NCI-H69 (cell line): Measurements from ENCODE around the gene RPH3AL.
"Not testable (repeated sequence)": the region's sequence is repeated elsewhere in the genome, so short reads cannot be mapped to it uniquely, and the experiment has no call there.

Source experiments
- DNase-seq: peaks from one replicate; lab custom pipeline; 2025; lab: John Stamatoyannopoulos, UW

The RPH3AL gene

DNA sequence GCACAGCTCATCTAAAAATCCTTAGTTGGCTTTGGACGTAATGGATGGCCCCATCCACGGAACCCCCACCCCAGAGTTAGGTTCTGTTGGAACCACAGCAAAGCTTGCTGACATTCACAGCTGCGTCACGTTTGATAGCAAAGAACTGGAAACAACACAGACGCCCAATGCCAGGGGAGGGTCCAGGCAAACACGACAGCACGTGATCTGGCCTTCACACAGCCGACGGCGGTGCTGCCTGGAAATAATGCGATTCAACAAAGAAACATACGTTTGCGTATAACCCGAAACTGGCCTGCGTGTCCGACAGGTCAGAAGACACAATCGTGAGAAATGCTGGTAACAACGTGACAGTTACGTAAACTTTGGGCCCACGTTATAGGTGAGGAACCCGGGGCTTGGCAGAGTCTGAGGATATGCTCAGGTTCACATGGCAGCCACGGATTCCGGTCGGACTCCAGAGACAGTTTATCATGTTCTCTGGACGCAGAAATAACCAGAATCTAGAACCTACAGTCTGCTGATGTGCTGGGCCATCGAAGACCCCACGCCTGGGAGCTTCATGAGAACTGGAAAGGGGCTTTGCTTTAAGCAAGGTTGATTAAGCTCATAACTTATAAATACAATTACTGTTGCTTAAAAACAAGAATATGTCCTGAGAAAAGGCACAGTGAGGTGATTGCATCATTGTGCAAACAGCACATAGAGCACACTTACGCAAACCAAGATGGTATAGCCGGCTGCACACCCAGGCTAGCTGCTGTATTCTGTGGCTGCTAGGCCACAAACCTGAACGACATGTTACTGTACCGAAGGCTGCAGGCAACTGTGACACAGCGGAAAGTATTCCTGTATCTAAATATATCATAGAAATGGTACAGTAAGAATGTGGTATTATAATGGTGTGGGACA is 70.4 kb downstream of the RPH3AL start:
- no peak for DNase-seq

DNA sequence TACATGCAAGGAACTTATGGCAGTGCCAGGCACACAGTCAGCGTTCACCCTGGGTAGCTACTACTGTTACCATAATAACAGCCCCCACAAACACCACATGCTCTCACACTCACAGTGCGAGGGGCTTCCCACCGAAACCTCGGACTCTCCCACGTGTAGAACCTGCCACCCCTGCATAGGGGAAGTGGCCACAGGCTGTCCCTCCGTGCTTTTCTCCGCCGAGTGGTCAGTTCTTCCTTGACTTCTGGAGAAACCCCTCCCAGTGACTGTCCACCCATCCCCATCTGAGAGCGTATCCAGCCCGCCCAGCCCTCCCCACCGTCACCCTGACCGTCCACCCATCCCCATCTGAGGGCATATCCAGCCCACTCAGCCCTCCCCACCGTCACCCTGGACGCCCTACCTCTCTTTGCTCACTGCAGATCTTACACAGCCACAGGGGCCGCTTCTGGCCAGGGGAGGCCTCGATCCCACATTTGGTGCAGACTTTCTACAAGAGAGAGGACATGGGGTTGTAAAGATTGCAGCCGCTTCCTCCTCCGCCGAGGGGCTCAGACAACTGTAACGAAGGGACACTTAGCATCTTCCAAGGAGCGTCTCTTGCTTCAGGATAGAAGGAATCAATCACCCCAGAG is 71.1 kb downstream of the RPH3AL start:
- no peak for DNase-seq

DNA sequence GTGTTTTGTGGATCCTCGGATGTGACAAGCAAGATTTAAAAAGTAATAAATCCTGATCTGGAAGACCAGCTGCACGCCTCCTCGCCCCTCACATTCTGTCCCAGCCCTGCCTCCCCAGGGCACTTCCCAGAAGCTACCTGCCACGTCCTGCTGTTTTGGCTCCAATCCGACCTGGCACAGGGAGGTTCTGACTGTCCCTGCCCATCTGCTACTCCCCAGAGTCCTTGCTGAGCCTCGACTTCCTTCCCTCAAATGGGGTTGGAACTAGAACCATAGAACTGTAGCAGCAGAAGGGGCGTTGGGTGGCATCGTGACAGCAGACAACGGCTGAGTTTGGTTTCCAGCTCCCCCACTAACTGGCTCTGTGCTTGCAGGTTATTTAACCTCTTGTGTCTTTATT is 71.7 kb downstream of the RPH3AL start:
- no peak for DNase-seq

DNA sequence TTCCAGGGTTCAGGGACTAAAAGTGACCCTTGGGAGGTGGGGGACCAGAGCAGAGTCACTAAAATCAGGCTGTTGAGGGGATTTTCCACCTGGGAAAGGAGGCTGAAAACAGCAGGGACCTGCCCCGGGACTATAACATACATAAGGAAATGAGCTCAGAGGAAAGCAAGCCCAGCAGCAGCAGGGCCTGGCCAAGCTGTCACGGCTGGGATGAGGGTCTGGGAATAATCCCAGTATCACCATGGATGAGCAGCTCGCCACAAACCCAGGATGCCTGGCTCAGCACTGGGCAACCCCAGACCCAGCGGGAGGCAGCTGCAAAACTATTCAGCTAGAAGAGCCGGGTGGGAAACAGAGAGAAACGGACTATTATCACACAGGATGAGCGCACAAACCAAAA is 72.4 kb downstream of the RPH3AL start:
- no peak for DNase-seq

DNA sequence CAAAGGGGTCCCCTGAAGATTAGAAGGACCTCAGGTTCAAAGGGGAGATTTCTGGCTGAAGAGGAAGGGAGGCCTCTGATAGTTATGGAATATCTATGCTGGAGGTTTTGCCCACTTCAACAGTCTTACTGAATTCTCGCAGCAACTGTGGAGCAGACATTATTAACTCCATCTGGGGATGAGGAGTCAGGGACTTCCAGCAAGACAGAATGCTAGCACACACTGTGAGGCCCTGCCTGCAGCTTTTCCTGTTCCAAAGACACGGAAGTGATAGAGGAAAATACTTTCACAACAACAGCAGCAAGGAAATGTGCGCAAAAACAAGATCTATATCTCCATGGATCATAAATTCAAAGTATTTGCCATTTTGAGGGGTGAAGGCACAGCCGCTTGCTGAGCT is 72.8 kb downstream of the RPH3AL start:
- no peak for DNase-seq

DNA sequence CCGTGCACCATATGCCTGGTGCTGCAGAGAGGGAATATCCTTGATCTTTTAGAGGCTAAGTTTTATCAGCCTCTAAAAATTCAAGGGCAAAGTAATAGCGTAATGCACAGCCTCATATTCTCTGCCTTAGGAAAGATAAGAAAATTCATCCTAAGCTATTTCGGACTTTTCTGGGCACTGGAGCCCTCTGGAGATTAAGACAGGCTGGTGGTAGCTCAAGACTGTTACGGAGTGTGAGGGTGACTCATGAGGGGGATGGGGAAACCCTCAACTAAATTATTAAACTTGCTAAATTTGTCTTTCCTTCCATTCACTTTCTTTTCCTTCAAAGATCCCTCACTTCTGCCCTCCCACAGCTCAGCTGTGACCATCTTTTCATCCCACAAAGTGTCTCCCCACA is 73.3 kb downstream of the RPH3AL start:
- no peak for DNase-seq

DNA sequence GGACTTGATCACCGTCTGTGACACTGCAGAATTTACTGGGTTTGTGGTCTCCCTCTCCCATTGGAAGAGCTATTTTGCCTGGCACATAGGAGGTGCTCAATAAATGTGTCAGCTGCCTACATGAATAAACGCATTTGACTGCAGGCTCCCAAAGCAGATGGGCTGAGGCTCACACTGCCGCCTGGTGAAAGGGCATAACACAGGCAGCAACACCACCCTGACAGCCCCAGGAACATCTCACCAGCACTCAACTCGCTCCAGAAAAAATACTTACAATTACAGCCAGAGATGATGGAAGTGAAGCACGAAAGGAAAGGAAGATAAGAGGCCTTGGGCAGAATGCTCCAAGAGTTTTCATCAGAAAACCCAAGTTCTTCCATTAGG is 73.9 kb downstream of the RPH3AL start:
- no peak for DNase-seq

DNA sequence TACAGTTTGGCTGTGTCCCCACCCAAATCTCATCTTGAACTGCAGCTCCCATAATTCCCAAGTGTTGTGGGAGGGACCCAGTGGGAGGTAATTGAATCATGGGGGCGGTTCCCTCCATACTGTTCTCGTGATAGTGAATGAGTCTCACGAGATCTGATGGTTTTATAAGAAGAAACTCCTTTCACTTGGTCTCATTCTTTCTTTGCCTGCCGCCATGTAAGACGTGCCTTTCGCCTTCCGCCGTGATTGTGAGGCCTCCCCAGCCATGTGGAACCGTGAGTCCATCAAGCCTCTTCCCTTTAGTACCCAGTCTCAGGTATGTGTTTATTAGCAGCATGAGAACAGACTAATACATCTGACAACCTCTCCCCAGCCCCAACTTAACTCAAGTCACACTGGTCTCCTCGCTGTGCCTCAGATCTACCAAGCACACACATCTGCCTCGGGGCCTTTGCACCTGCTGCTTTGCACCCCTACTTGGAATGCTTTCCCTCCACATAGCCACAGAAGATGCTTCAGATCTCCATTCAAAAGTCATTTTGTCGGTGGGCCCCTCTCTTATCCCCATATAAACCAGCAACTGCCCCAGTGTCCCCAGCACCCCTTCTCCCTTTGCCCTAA is 74.4 kb downstream of the RPH3AL start:
- DNase-seq = no peak

DNA sequence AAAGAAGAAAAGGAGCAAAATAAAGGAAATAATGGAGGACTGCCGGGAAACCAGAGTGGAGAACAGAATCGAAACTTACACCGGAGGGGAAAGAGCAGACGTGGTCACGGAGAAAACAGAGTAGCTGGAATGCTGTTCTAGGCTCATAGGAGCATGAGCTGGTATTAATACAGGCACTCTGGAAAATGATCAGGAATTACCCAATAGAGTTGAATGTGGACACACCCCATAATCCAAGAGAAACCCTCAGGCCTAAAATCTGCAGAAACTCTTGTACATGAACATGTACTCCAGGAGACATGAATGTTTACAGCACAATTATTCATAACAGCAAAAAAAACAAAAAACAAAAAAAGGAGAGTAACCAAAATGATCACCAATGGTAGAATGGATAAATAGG is 77.7 kb downstream of the RPH3AL start:
- no peak for DNase-seq

DNA sequence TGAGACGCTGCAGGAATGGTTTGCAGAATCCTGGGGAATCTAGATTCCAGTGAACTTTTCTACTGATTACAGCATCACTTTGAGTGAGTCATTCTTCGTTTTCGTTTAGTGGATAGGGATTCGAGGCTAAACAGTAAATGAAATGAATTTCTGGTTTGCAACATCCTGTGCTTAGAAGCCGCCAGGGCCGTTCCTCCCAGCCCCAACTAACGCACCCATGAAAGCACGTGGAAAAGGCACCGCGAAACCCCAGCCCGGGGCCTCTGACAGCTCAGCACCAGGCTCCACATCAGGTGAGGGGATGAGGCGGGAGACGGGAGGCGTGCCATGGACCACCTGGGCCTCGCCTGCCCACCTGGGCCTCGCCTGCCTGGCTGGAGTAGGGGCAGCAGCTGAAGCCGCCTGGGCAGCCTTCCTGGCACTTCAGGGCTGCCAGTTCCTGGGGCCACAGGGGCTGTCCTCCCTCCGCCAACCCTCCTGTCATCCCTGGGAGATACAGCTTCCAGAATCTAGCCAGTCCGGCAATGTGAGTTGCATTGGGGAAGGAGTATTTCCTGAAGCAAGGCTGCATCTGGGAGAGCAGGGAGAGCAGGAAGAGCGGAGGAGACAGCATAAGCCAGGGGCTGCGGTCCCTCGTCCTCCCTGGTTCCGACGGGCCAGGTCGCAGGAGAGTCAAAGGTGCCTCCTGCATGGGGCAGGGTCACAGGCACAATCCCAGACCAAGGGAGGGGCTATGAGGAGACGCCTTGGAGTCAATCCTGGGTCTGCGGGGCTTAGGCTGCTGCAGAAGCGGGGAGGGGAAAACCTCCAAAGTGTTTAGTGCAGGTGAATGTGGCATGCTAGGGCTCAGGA is 78.4 kb downstream of the RPH3AL start:
- no peak for DNase-seq

DNA sequence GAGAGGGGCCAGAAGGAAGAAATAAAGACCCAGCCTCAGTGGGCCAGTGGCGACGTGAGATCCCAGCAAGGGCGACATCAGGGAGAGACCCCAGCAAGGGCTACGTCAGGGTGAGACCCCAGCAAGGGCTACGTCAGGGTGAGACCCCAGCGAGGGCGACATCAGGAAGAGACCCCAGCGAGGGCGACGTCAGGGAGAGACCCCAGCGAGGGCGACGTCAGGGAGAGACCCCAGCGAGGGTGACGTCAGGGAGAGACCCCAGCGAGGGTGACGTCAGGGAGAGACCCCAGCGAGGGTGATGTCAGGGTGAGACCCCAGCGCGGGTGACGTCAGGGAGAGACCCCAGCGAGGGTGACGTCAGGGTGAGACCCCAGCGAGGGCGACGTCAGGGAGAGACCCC is 79.8 kb downstream of the RPH3AL start:
- DNase-seq = not testable (repeated sequence)

DNA sequence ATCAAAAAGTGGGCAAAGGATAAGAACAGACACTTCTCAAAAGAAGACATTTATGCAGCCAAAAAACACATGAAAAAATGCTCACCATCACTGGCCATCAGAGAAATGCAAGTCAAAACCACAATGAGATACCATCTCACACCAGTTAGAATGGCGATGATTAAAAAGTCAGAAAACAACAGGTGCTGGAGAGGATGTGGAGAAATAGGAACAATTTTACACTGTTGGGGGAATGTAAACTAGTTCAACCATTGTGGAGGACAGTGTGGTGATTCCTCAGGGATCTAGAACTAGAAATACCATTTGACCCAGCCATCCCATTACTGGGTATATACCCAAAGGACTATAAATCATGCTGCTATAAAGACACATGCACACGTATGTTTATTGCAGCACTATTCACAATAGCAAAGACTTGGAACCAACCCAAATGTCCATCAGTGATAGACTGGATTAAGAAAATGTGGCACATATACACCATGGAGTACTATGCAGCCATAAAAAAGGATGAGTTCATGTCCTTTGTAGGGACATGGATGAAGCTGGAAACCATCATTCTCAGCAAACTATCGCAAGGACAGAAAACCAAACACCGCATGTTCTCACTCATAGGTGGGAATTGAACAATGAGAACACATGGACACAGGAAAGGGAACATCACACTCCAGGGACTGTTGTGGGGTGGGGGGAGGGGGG is 80.5 kb downstream of the RPH3AL start:
- not testable (repeated sequence) for DNase-seq

DNA sequence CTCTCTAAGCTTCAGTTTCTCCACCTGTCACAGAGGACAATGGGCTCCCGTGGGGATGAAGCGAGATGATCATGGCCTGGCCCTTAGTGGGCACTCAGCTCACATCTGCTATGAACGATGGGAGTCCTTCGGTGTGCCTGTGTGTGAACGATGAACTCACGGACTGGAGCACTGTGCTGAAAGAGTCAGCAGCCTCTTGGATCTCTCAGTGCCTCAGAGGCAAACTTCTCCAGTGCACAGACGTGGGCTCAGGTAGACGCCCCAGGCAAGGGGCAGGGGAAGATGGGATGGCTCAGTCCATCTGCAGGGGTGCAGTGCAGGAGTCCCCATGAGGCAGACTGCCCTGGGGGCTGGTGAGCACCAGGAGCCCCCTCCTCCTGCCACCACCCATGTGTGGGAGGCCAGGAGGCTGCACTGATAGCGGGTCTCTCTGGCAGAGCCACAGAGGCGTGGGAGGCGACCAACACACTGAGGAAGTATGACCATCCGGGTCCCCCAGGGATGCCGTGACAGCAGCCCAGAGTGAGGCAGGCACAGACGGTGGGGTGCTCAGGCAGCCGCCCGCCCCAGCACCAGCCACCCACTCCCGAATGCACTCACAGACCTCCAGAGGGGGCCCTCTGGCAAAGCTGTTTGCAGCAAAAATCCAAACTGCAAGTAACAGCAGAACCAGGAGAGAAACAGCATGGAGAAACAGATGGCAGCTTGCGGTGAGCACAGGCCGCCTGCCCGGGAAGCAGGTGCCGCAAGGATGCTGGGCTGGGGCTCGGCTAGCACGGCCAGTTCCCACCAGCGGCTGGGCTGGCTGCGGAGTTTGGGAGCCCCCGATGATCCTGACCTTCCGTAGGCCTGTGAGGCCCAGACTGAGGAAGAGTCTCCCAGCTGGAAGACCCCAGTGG is 82.7 kb downstream of the RPH3AL start:
- DNase-seq = no peak

DNA sequence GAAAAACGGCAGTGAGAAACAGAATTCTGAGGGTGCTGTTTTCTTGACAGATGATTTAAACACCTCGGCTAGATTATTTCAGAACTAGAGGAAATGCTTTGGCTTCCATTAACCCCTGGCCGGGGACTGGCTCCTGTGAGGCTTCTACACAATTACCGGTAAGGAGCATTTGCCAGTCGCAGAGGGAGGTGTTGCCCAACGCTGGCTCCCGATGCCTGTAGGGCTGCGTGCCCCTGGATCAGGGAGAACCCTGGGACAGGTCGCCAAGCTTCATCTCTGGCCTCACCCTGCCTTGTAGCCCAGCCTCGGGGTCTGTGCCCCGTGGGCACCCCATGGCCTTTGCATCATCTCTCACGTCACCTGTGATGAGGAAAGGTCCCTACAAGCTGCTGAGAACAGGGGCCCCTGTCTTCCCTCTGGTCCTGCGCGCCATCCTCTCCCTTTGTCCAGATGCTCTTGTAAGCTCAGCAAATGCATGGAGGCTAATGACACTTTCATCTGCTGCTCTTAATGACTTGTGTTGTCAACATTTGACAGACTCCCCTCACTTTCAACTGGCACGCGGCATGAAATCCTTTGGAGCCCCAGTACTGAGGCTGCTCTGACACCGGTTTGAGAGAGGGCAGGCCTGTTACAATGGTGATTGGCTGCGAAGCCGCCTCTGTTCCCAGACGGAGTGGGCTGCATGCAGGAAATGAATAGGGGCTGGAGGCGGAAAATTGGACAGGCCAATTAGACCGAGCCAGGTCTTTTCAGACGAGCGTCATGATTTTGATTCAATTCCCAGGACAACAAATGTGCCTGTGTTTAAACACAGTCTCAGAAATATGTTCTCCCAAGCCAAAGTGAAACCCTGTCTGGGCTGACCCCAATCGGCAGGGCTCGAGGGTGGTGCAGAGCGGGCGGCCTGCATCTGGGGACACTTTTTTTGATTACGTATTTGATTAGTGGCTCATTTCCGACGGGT is 85.6 kb downstream of the RPH3AL start:
- DNase-seq = no peak

DNA sequence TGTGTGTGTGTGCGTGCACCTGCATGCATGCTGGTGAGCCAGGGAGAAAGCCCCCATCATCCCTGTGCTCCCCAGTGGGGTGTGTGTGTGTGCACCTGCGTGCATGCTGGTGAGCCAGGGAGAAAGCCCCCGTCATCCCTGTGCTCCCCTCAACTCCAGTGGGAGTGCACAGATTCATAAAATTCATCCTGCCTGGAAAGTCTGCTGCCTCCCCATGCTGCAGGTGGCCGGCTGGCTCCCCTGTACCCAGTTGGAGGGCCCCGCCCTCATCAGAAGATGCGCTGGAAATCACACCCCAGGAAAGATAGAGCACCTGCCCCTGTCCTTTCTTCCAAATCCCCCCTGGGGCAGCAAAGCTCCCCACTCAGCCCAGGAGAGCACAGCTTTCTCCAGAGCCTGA is 86.4 kb downstream of the RPH3AL start:
- no peak for DNase-seq

DNA sequence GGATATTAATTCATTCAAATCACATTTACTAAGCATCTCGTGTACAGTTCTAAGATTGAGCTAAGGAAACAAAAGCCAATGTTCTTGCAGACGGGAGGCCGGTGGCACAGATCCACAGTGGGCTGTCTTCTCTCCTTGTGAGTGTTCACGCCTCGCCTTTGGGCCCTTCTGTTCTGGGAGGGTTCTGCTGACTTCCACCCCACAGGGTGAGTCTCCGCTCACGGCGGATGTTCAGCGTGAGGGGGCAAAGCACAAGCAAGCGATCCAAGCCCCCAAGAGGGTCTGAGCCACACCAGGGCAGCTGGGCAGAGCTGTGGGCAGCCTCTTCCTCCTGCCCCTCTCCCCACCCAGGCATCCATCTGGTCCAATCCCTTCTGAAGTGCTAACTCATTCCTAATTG is 86.9 kb downstream of the RPH3AL start:
- no peak for DNase-seq

DNA sequence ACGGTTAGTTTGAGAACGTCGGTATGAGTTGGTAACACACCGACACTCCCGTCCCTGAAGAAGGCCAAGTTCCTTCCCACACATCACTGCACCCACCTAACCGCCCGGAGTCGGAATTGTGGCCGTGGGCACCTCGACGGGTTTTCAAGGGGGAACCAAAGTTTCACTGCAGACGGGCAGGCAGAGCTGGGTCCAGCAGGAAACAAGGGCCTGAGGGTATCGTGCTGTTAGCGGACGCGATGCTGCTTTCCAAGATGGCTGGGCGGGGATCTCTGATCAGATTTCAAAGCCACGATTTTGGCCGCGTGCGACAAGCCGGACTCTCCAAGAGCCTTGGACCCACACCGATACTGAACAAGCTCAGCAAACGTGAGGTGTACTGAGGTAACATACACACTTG is 88.8 kb downstream of the RPH3AL start:
- no peak for DNase-seq

DNA sequence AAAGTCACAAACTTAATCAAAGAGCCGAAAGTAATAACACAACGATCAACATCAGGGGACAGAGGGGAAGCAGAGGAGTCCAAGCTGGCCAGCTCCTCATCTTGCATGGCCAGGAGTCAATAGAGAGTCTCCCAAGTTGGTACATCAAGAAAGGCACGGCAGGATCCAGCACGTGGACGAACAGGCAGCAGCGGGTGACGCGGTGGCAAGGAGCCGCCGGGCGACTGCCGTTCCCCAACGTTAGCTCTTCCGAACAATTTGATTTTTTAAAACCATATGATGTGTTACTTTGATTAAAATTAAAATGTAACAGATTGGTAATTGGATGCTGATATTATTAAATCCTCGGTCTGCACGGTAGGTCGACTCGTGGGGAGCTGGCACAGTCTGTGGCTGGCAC is 89.3 kb downstream of the RPH3AL start:
- DNase-seq = no peak

DNA sequence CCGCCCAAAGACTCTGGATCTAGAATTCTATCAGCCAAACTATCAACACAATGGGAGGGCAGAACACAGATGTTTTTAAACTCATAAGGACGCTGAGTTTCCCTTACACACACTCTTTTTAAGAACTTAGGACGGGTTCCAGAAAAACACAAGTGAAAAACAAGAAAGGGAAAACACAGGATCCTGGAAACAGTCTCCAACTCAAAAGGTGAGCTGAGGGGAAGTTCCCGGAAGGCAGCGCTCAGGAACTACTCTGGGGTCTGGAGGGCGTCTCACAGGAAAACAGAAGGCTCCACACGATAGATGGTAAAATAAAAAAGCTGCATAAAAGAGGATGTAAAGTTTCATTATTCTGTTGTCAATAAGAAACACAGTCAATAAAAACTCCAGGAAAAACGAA is 91.0 kb downstream of the RPH3AL start:
- no peak for DNase-seq
